Astrocyte (in vitro differentiated cells and primary cell): ENCODE data around the gene AUTS2. TPM values are rescaled to one million over a fixed set of nuclear protein-coding genes. Genes with fewer than 3 reads are reported as not detected.

Source experiments
- DNase-seq: peaks from one replicate; pipeline ENCODE4 v3.0.0-alpha.2; 2010; ENCODE audit warnings: low read depth
- FAIRE-seq: peaks from 2 replicates; lab custom pipeline; 2011; peaks lifted over from hg19 to GRCh38; lab: Jason Lieb, UNC
- H2AFZ ChIP-seq: 2 replicates; pipeline ENCODE4 v1.6.0; 2012; ENCODE audit warnings: low read depth, low read length, inconsistent platforms
- H3K27ac ChIP-seq: 2 replicates; pipeline ENCODE4 v1.5.1; 2011; ENCODE audit warnings: low read depth, low read length, inconsistent platforms
- H3K27me3 ChIP-seq: 2 replicates; pipeline ENCODE4 v1.6.0; 2011; ENCODE audit warnings: low read length, inconsistent platforms; ENCODE audit not compliant: insufficient read depth
- H3K36me3 ChIP-seq: 2 replicates; pipeline ENCODE4 v1.5.1; 2011; ENCODE audit warnings: low read length, inconsistent platforms; ENCODE audit not compliant: insufficient read depth
- H3K4me1 ChIP-seq: 2 replicates; pipeline ENCODE4 v1.5.1; 2011; ENCODE audit warnings: low read length, inconsistent platforms; ENCODE audit not compliant: insufficient read depth
- H3K4me2 ChIP-seq: 2 replicates; pipeline ENCODE4 v1.6.0; 2012; ENCODE audit warnings: low read length, inconsistent platforms
- H3K4me3 ChIP-seq: 2 replicates; pipeline ENCODE4 v1.5.1; 2011; ENCODE audit warnings: low read depth, mild to moderate bottlenecking, low read length, inconsistent platforms; ENCODE audit not compliant: insufficient read depth
- H3K79me2 ChIP-seq: 2 replicates; pipeline ENCODE4 v1.6.0; 2012; ENCODE audit warnings: mild to moderate bottlenecking, low read length, inconsistent platforms; ENCODE audit not compliant: insufficient read depth
- H3K9ac ChIP-seq: 2 replicates; pipeline ENCODE4 v1.6.0; 2012; ENCODE audit warnings: mild to moderate bottlenecking, low read length, inconsistent platforms
- H3K9me3 ChIP-seq: 2 replicates; pipeline ENCODE4 v1.5.1; 2012; ENCODE audit warnings: low read depth, mild to moderate bottlenecking, low read length, inconsistent platforms; ENCODE audit not compliant: insufficient read depth
- H4K20me1 ChIP-seq: 2 replicates; pipeline ENCODE4 v1.6.0; 2012; ENCODE audit warnings: low read length, inconsistent platforms; ENCODE audit not compliant: insufficient read depth
- H3K27ac Mint-ChIP-seq: one replicate; pipeline ENCODE4 v1.8.0; 2021; ENCODE audit warnings: mild to moderate bottlenecking, mixed read lengths; ENCODE audit not compliant: unreplicated experiment
- H3K27me3 Mint-ChIP-seq: one replicate; pipeline ENCODE4 v1.8.0; 2021; ENCODE audit warnings: low read depth, mixed read lengths; ENCODE audit not compliant: unreplicated experiment
- H3K36me3 Mint-ChIP-seq: one replicate; pipeline ENCODE4 v1.8.0; 2021; ENCODE audit warnings: low read depth, mixed read lengths; ENCODE audit not compliant: unreplicated experiment
- H3K4me1 Mint-ChIP-seq: one replicate; pipeline ENCODE4 v1.8.0; 2021; ENCODE audit warnings: low read depth, mixed read lengths; ENCODE audit not compliant: unreplicated experiment
- H3K4me3 Mint-ChIP-seq: one replicate; pipeline ENCODE4 v1.8.0; 2021; ENCODE audit warnings: mild to moderate bottlenecking, moderate library complexity, mixed read lengths; ENCODE audit not compliant: unreplicated experiment
- H3K9me3 Mint-ChIP-seq: one replicate; pipeline ENCODE4 v1.8.0; 2021; ENCODE audit warnings: mild to moderate bottlenecking, mixed read lengths; ENCODE audit not compliant: unreplicated experiment
- EZH2 ChIP-seq: IDR thresholded peaks from 2 replicates; pipeline ENCODE4 v1.6.1; 2012; ENCODE audit warnings: mild to moderate bottlenecking, low read length, inconsistent platforms; ENCODE audit not compliant: insufficient read depth
- total RNA-seq: library from RNA; stranded (reverse); gene quantifications from 2 replicates; pipeline ENCODE4 v1.2.1, GENCODE V29; 2021
- TF ChIP-seq, protein P1 (sequence below): IDR thresholded peaks from 2 replicates; pipeline ENCODE4 v1.5.1; 2011; ENCODE audit warnings: low read depth, mild to moderate bottlenecking, inconsistent platforms, low read length, moderate library complexity; ENCODE audit not compliant: insufficient read depth

Gene AUTS2
- total RNA-seq, 1 donor from 2014 or later = 73.2 TPM

DNA sequence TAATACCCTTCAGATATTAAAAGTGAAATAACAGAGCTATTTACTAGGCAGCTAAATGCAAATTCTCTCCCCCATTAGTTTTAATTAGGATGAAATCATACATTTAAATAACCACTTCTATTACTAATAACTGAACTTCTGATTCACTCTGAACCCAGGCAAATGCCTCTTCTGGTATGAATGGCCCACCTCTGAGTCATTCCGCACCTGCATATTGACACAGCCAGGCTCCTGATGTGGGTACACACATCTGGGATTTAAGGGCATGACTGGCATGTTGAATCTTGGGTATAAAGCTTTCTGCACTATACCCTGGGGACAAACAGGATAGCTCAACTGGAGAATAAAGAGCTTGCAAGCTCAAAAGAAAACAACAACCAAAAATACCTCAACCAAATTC lies 140.9 kb downstream of the AUTS2 start:
- Mint-ChIP-seq H3K4me3 (no peak overlapping the region), H3K36me3 (no peaks in the 10 kb centered on the region), H3K27me3 (no peaks in the 10 kb centered on the region), H3K9me3 (no peaks in the 10 kb centered on the region), H3K27ac (no peak overlapping the region), H3K4me1 (peaks cover 31% of the 10 kb centered on the region)
- Histone ChIP-seq H3K9ac (no peak overlapping the region), H3K27me3 (no peaks in the 10 kb centered on the region), H3K36me3 (no peaks in the 10 kb centered on the region), H3K4me3 (no peak overlapping the region), H4K20me1 (peaks cover 81% of the 10 kb centered on the region), H2AFZ (no peak overlapping the region), H3K4me1 (peaks cover 18% of the 10 kb centered on the region), H3K79me2 (peaks cover 5% of the 10 kb centered on the region), H3K9me3 (no peaks in the 10 kb centered on the region), H3K4me2 (peak overlapping the region; percentile 46), H3K27ac (peak overlapping the region; percentile 35)
- no peak for FAIRE-seq
- DNase-seq = no peak
- TF ChIP-seq EZH2 = no peak
- TF ChIP-seq, protein P1, sequence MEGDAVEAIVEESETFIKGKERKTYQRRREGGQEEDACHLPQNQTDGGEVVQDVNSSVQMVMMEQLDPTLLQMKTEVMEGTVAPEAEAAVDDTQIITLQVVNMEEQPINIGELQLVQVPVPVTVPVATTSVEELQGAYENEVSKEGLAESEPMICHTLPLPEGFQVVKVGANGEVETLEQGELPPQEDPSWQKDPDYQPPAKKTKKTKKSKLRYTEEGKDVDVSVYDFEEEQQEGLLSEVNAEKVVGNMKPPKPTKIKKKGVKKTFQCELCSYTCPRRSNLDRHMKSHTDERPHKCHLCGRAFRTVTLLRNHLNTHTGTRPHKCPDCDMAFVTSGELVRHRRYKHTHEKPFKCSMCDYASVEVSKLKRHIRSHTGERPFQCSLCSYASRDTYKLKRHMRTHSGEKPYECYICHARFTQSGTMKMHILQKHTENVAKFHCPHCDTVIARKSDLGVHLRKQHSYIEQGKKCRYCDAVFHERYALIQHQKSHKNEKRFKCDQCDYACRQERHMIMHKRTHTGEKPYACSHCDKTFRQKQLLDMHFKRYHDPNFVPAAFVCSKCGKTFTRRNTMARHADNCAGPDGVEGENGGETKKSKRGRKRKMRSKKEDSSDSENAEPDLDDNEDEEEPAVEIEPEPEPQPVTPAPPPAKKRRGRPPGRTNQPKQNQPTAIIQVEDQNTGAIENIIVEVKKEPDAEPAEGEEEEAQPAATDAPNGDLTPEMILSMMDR = no peak

DNA sequence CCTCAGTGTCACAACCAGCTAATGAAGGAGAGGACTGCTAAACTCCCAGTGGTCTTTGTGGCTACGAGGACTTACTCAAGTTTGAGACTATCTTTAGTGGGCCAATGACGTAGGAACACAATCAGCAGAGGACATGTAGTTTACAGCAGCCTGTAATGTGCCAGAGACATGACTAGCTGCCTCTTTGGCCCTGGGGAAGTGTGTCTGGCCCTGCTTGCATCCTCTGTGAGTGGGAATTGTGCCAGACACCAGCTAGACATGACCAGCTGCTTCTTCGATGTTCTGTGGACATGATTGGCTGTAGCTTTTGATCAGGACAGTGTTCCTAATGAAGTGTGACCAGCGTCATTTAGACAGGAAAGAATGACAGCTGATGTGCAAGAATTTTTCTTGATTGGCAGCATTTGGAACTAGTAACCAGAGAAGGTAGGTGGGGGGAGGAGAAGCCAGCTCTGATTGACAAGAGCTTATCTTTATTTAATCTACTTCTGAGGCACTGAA lies 141.7 kb downstream of the AUTS2 start:
- H3K36me3 Mint-ChIP-seq = no peaks in the 10 kb centered on the region
- Histone ChIP-seq H3K27ac (no peak overlapping the region), H3K4me2 (no peak overlapping the region), H2AFZ (no peak overlapping the region), H3K36me3 (no peaks in the 10 kb centered on the region), H3K4me3 (no peak overlapping the region), H3K79me2 (peaks cover 7% of the 10 kb centered on the region), H3K4me1 (peaks cover 18% of the 10 kb centered on the region), H3K9me3 (no peaks in the 10 kb centered on the region), H4K20me1 (peaks cover 79% of the 10 kb centered on the region), H3K9ac (no peak overlapping the region), H3K27me3 (no peaks in the 10 kb centered on the region)
- H3K27me3 Mint-ChIP-seq = no peaks in the 10 kb centered on the region
- H3K27ac Mint-ChIP-seq = peak overlapping the region; percentile 58
- H3K4me3 Mint-ChIP-seq = no peak overlapping the region
- H3K9me3 Mint-ChIP-seq = no peaks in the 10 kb centered on the region
- TF ChIP-seq, protein P1 = no peak
- no peak for TF ChIP-seq EZH2
- FAIRE-seq (peak; percentile 45), DNase-seq (peak; percentile 65)
- H3K4me1 Mint-ChIP-seq = peaks cover 31% of the 10 kb centered on the region

DNA sequence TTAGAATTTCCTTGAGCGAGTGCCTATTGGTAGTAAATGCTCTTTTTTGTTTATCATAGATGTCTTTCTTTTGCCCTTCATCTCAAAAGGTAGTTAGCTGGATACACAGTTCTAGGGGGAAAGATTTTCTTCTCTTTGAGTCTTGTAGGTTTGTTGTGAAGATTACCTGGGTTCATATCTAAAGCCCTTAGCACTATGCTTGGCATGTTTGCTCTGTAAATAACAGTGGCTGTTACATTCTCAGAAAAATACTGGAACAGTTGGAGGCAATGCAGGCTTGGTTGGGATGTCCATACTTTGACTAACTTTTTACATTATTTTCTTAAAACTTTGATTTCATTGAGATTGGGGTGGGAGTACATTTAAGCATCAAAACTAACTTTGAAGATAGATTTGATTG lies 144.0 kb downstream of the AUTS2 start:
- Mint-ChIP-seq H3K36me3 (peaks cover 2% of the 10 kb centered on the region), H3K4me1 (peaks cover 30% of the 10 kb centered on the region), H3K4me3 (no peak overlapping the region), H3K9me3 (peaks cover 1% of the 10 kb centered on the region), H3K27me3 (no peaks in the 10 kb centered on the region), H3K27ac (no peak overlapping the region)
- Histone ChIP-seq H3K4me2 (no peak overlapping the region), H3K36me3 (no peaks in the 10 kb centered on the region), H3K79me2 (peaks cover 16% of the 10 kb centered on the region), H3K27ac (no peak overlapping the region), H3K9ac (no peak overlapping the region), H3K4me1 (peaks cover 18% of the 10 kb centered on the region), H3K9me3 (no peaks in the 10 kb centered on the region), H3K4me3 (no peak overlapping the region), H3K27me3 (no peaks in the 10 kb centered on the region), H4K20me1 (peaks cover 72% of the 10 kb centered on the region), H2AFZ (no peak overlapping the region)
- TF ChIP-seq EZH2 = no peak
- TF ChIP-seq, protein P1 = no peak
- DNase-seq (no peak), FAIRE-seq (no peak)
